IPS-20b (cell line): ENCODE data around the gene SPTBN2.

Experiments
- H3K27ac ChIP-seq: one replicate; pipeline ENCODE4 v1.5.1; 2013; ENCODE audit warnings: low read length
- H3K27me3 ChIP-seq: 2 replicates; pipeline ENCODE4 v1.6.1; 2013; ENCODE audit warnings: mild to moderate bottlenecking, low read length, inconsistent platforms; ENCODE audit not compliant: insufficient read depth
- H3K36me3 ChIP-seq: 2 replicates; pipeline ENCODE4 v1.6.1; 2013; ENCODE audit warnings: low read depth, mild to moderate bottlenecking, inconsistent platforms, low read length, moderate library complexity; ENCODE audit not compliant: insufficient read depth
- H3K4me1 ChIP-seq: 2 replicates; pipeline ENCODE4 v1.6.1; 2013; ENCODE audit warnings: mild to moderate bottlenecking, control low read depth, inconsistent platforms, low read length, moderate library complexity; ENCODE audit not compliant: insufficient read depth
- H3K4me3 ChIP-seq: 2 replicates; pipeline ENCODE4 v1.5.1; 2013; ENCODE audit warnings: mild to moderate bottlenecking, low read length, inconsistent platforms
- H3K9ac ChIP-seq: 2 replicates; pipeline ENCODE4 v1.6.1; 2013; ENCODE audit warnings: low read depth, mild to moderate bottlenecking, inconsistent platforms, low read length, moderate library complexity
- H3K9me3 ChIP-seq: 2 replicates; pipeline ENCODE4 v1.6.1; 2013; ENCODE audit warnings: mild to moderate bottlenecking, low read depth, low read length, inconsistent platforms; ENCODE audit not compliant: insufficient read depth

The SPTBN2 gene

GRCh38 chr11:66722745-66723651 lies 6.0 kb downstream of the SPTBN2 start:
- Histone ChIP-seq H3K4me3 (no peak overlapping the region), H3K4me1 (peaks cover 21% of the 10 kb centered on the region), H3K9me3 (no peaks in the 10 kb centered on the region), H3K36me3 (peaks cover 27% of the 10 kb centered on the region), H3K27ac (no peak overlapping the region), H3K27me3 (peaks cover 21% of the 10 kb centered on the region), H3K9ac (no peak overlapping the region)

GRCh38 chr11:66721939-66722338 lies 7.1 kb downstream of the SPTBN2 start:
- H3K27me3 ChIP-seq = peaks cover 15% of the 10 kb centered on the region
- no peak overlapping the region for H3K4me3 ChIP-seq
- peaks cover 21% of the 10 kb centered on the region for H3K4me1 ChIP-seq
- H3K9ac ChIP-seq = no peak overlapping the region
- H3K27ac ChIP-seq = no peak overlapping the region
- H3K36me3 ChIP-seq = peaks cover 27% of the 10 kb centered on the region
- no peaks in the 10 kb centered on the region for H3K9me3 ChIP-seq

GRCh38 chr11:66720899-66721470 lies 8.0 kb downstream of the SPTBN2 start:
- Histone ChIP-seq H3K9me3 (no peaks in the 10 kb centered on the region), H3K36me3 (peaks cover 27% of the 10 kb centered on the region), H3K27me3 (peaks cover 6% of the 10 kb centered on the region; the same call in 1 of the 2 replicates), H3K4me1 (peaks cover 12% of the 10 kb centered on the region), H3K9ac (no peak overlapping the region), H3K27ac (no peak overlapping the region), H3K4me3 (no peak overlapping the region)

GRCh38 chr11:66720223-66720898 lies 8.7 kb downstream of the SPTBN2 start:
- Histone ChIP-seq H3K27me3 (0 out of 2 replicates have a peak, but pooled peaks cover under 1% of the 10 kb centered on the region), H3K4me1 (peaks cover 6% of the 10 kb centered on the region), H3K4me3 (no peak overlapping the region), H3K36me3 (peaks cover 33% of the 10 kb centered on the region), H3K9ac (no peak overlapping the region; the same call in 1 of the 2 replicates), H3K27ac (no peak overlapping the region), H3K9me3 (no peaks in the 10 kb centered on the region)

- H3K4me3 ChIP-seq = no peak overlapping the region
- H3K9ac ChIP-seq = peak overlapping the region; percentile 3; the same call in 1 of the 2 replicates
- peaks cover 3% of the 10 kb centered on the region; the same call in 1 of the 2 replicates for H3K4me1 ChIP-seq
These were observed 9.7 kb downstream of the SPTBN2 start for GRCh38 chr11:66719111-66719872.

GRCh38 chr11:66718320-66718971 lies 10.6 kb downstream of the SPTBN2 start:
- Histone ChIP-seq H3K27me3 (no peaks in the 10 kb centered on the region), H3K27ac (no peak overlapping the region), H3K9ac (no peak overlapping the region), H3K4me3 (peak overlapping the region; percentile 4; the same call in 1 of the 2 replicates), H3K4me1 (peaks cover 3% of the 10 kb centered on the region; the same call in 1 of the 2 replicates), H3K36me3 (peaks cover 47% of the 10 kb centered on the region), H3K9me3 (no peaks in the 10 kb centered on the region)

More at GRCh38 chr11:66719111-66719872, 9.7 kb downstream of the SPTBN2 start:
- Histone ChIP-seq H3K27ac (no peak overlapping the region), H3K36me3 (peaks cover 39% of the 10 kb centered on the region), H3K9me3 (no peaks in the 10 kb centered on the region), H3K27me3 (no peaks in the 10 kb centered on the region)

- no peak overlapping the region for H3K9ac ChIP-seq
- no peaks in the 10 kb centered on the region for H3K27me3 ChIP-seq
- no peaks in the 10 kb centered on the region for H3K9me3 ChIP-seq
- H3K36me3 ChIP-seq = peaks cover 52% of the 10 kb centered on the region
- no peak overlapping the region for H3K27ac ChIP-seq
- H3K4me3 ChIP-seq = no peak overlapping the region
- peaks cover 3% of the 10 kb centered on the region; the same call in 1 of the 2 replicates for H3K4me1 ChIP-seq
These were observed 11.1 kb downstream of the SPTBN2 start for GRCh38 chr11:66717925-66718319.

GRCh38 chr11:66716996-66717395 lies 12.0 kb downstream of the SPTBN2 start:
- no peak overlapping the region for H3K27ac ChIP-seq
- H3K36me3 ChIP-seq = peaks cover 59% of the 10 kb centered on the region

GRCh38 chr11:66715346-66716085 lies 13.5 kb downstream of the SPTBN2 start:
- Histone ChIP-seq H3K27ac (no peak overlapping the region), H3K4me1 (peaks cover 3% of the 10 kb centered on the region; the same call in 1 of the 2 replicates), H3K9me3 (no peaks in the 10 kb centered on the region), H3K4me3 (no peak overlapping the region), H3K27me3 (no peaks in the 10 kb centered on the region), H3K9ac (no peak overlapping the region), H3K36me3 (peaks cover 67% of the 10 kb centered on the region)

More at GRCh38 chr11:66716996-66717395, 12.0 kb downstream of the SPTBN2 start:
- no peak overlapping the region for H3K4me3 ChIP-seq
- no peaks in the 10 kb centered on the region for H3K9me3 ChIP-seq
- H3K9ac ChIP-seq = no peak overlapping the region
- H3K4me1 ChIP-seq = peaks cover 3% of the 10 kb centered on the region; the same call in 1 of the 2 replicates
- no peaks in the 10 kb centered on the region for H3K27me3 ChIP-seq

GRCh38 chr11:66713746-66714480 lies 15.1 kb downstream of the SPTBN2 start:
- no peaks in the 10 kb centered on the region for H3K9me3 ChIP-seq
- peaks cover 68% of the 10 kb centered on the region for H3K36me3 ChIP-seq
- H3K4me3 ChIP-seq = no peak overlapping the region
- no peaks in the 10 kb centered on the region for H3K27me3 ChIP-seq
- no peak overlapping the region for H3K9ac ChIP-seq
- no peak overlapping the region for H3K27ac ChIP-seq
- peaks cover 1% of the 10 kb centered on the region; the same call in 1 of the 2 replicates for H3K4me1 ChIP-seq
